ENCODE data around the gene HSD11B2.

The HSD11B2 gene

GRCh38 chr16:67474551-67475455, 43.9 kb downstream of the HSD11B2 start:
- DNase-seq (ENCODE audit: low spot score), result no peak
- TF ChIP-seq, protein P1, sequence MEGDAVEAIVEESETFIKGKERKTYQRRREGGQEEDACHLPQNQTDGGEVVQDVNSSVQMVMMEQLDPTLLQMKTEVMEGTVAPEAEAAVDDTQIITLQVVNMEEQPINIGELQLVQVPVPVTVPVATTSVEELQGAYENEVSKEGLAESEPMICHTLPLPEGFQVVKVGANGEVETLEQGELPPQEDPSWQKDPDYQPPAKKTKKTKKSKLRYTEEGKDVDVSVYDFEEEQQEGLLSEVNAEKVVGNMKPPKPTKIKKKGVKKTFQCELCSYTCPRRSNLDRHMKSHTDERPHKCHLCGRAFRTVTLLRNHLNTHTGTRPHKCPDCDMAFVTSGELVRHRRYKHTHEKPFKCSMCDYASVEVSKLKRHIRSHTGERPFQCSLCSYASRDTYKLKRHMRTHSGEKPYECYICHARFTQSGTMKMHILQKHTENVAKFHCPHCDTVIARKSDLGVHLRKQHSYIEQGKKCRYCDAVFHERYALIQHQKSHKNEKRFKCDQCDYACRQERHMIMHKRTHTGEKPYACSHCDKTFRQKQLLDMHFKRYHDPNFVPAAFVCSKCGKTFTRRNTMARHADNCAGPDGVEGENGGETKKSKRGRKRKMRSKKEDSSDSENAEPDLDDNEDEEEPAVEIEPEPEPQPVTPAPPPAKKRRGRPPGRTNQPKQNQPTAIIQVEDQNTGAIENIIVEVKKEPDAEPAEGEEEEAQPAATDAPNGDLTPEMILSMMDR (IDR thresholded peaks at IDR 0.05; ENCODE audit: borderline replicate concordance, control extremely low read depth, extremely low read depth, insufficient read depth, missing control alignments), result no peak
- in situ Hi-C loops (cut with MboI; ENCODE audit: low sequenced_read_pairs, unreplicated experiment), result no loop called here

DNA sequence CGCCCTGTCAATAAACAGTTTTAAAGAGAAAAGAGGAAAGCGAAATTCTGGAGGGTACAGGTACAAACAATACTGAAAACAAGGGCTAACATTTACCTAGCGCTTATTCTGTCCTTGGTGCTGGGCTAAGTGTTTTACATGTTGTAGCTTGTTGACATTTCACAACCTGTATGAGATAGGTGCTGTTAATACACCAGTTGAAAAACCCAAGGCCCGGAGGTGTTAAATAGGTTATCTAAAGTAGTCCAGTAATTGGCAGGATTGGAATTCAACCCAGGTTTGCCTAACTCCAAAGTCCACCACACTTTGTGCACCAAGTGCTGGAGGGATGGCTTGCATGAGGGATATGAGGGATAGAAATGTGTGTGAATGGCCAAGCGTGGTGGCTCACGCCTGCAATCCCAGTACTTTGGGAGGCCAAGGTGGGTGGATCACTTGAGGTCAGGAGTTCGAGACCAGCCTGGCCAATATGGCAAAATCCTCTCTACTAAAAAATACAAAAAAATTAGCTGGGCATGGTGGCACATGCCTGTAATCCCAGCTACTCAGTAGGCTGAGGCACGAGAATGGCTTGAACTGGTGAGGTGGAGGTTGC, 47.1 kb downstream of the HSD11B2 start:
- TF ChIP-seq, protein P1 (IDR thresholded peaks at IDR 0.05; ENCODE audit: borderline replicate concordance, control extremely low read depth, extremely low read depth, insufficient read depth, missing control alignments), result no peak
- no peak for DNase-seq (ENCODE audit: low spot score)
- in situ Hi-C loops (cut with MboI; ENCODE audit: low sequenced_read_pairs, unreplicated experiment), result no loop called here

DNA sequence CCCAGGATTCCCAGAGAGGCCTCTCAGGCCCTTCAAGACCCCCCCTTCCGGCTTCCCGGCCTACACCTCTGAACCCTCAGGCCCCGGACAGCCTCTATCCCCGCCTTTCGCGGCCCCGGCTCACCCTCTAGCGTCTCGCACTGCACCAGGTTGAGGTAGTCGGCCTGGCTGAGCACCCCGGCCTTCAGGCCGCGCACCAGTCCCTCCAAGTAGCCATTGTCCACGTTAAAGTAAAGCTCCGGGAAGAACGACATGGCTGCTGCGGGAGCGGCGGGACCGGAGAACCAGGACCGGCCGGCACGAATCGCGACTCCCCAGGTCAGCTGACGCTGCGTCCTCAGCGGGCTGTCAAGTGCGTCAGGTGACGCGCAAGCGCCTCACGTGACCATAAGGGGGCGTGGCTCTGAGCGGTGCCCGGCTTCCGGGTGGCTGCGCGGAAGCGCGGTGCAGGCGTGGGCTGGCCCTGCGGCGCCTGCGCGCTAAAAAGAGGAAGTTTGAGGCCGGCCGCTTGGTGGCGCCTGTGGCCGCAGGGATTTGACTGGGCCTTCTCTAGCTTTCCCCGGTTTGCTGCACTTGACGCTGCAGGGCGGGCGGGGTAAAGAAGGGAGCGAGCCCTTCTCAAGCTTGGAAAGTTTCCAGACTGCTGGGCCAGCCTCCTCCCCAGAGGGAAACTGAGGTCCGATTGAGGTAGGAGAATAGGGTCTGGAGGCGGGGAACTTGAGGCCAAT, 50.1 kb downstream of the HSD11B2 start, which contains the start of gene ATP6V0D1:
ATP6V0D1 (minus strand) TSS at position 325 of the 728 bp plus-strand sequence; CDS start at position 254, 71 bp downstream.
- peak; percentile 100 for DNase-seq (ENCODE audit: low spot score)
- in situ Hi-C loops (cut with MboI; ENCODE audit: low sequenced_read_pairs, unreplicated experiment), result no loop called here
- TF ChIP-seq, protein P1 (IDR thresholded peaks at IDR 0.05; ENCODE audit: borderline replicate concordance, control extremely low read depth, extremely low read depth, insufficient read depth, missing control alignments), result peak; percentile 90

- in situ Hi-C loops (cut with MboI; ENCODE audit: low sequenced_read_pairs, unreplicated experiment), result no loop called here
- no peak for DNase-seq (ENCODE audit: low spot score)
- TF ChIP-seq, protein P1 (IDR thresholded peaks at IDR 0.05; ENCODE audit: borderline replicate concordance, control extremely low read depth, extremely low read depth, insufficient read depth, missing control alignments), result no peak
These were observed 50.8 kb downstream of the HSD11B2 start for GRCh38 chr16:67481561-67482232.

GRCh38 chr16:67482233-67482924, 51.5 kb downstream of the HSD11B2 start:
- in situ Hi-C loops (cut with MboI; ENCODE audit: low sequenced_read_pairs, unreplicated experiment), result no loop called here
- TF ChIP-seq, protein P1 (IDR thresholded peaks at IDR 0.05; ENCODE audit: borderline replicate concordance, control extremely low read depth, extremely low read depth, insufficient read depth, missing control alignments), result no peak
- no peak for DNase-seq (ENCODE audit: low spot score)
